Ovary (tissue), 9 donors: ENCODE results near the gene ST3GAL6. TPM values are rescaled to one million over a fixed set of nuclear protein-coding genes. Genes with fewer than 3 reads are reported as not detected.

Experiments used
- DNase-seq, 5 donors: peaks; one replicate each; pipeline ENCODE4 v3.0.0-alpha.2; 2019 to 2020
- H3K27ac ChIP-seq, 2 donors: fragments of 200-600 bp; one replicate each; pipeline versions ENCODE4 v1.5.1 to v1.8.0; 2019 to 2022
- H3K27me3 ChIP-seq: fragments of 200-600 bp; one replicate; pipeline ENCODE4 v1.8.0; 2022
- H3K36me3 ChIP-seq: fragments of 200-600 bp; sonication (generic); one replicate; pipeline ENCODE4 v1.5.1; 2019
- H3K4me1 ChIP-seq: one replicate; pipeline ENCODE4 v1.8.1; 2013; ENCODE audit warnings: mild to moderate bottlenecking, moderate library complexity; ENCODE audit not compliant: insufficient read depth
- H3K4me3 ChIP-seq: fragments of 200-600 bp; sonication (generic); one replicate; pipeline ENCODE4 v1.5.1; 2017
- H3K9me3 ChIP-seq, 2 donors: fragments of 200-600 bp in 1 of 2; sonication (generic) in 1 of 2; one replicate each; pipeline versions ENCODE4 v1.5.1 to v1.8.1; 2013 to 2019; ENCODE audit warnings: mild to moderate bottlenecking in 1 of 2, moderate library complexity in 1 of 2
- CTCF ChIP-seq, 3 donors: fragments of 450-650 bp in 2 of 3; fragments of 200-600 bp in 1 of 3; IDR thresholded peaks; one replicate each; pipeline versions ENCODE4 v1.5.1 to v1.8.0; 2016 to 2022; ENCODE audit warnings: antibody characterized with exemption in 3 of 3, mild to moderate bottlenecking in 1 of 3
- EP300 ChIP-seq: sonication (generic); formaldehyde crosslinking; IDR thresholded peaks from one replicate; pipeline ENCODE4 v1.6.1; 2017; ENCODE audit warnings: antibody characterized with exemption
- POLR2A ChIP-seq: fragments of 450-650 bp; IDR thresholded peaks from one replicate; pipeline ENCODE4 v1.6.1; 2017; ENCODE audit warnings: antibody characterized with exemption, mild to moderate bottlenecking, moderate library complexity
- WGBS, 3 donors: extraction: QIAGEN DNeasy Blood & Tissue Kit in 1 of 3; methylation state at CpG; one replicate each; pipeline versions ENCODE4 v1.1.5 to v1.1.7; 2013 to 2017; 5-methylcytosine and 5-hydroxymethylcytosine counted together
- intact Hi-C, 4 donors: fragments of 100-400 bp; cut with DNase I; formaldehyde crosslinking; loops; one replicate each; pipeline versions ENCODE4 v1.11.0 to v1.15.1; 2022 to 2023
- polyA plus RNA-seq, 2 donors: library from polyadenylated mRNA; stranded (reverse); fragments of 200-250 nt in 1 of 2; fragments of 350-450 nt in 1 of 2; fragmentation: Illumina TruSeq in 1 of 2; extraction: RNeasy Lipid Tissue Mini Kit (QIAGEN cat#74804) in 1 of 2; gene quantifications; one replicate each; pipeline ENCODE4 v1.2.3, GENCODE V29; 2013 to 2014
- total RNA-seq, 7 donors: library from RNA; depleted of rRNA in 2 of 7; stranded (reverse); fragments of >200 nt in 2 of 7; fragmentation: NEBNext Ultra II Directional in 3 of 7; extraction: Animal tissue kit (Norgen Biotek cat#: 25700) in 3 of 7; gene quantifications; one replicate each; pipeline versions ENCODE4 v1.1.0 to v1.2.4, GENCODE V29; 2016 to 2023
- donor health status: DM: no; HTN: no; CAD: no; lungs with moderate emphysema.
- donor health status: DM: no; HTN: no; CAD: no.
- donor health status: Bipolar disorder and iron deficiency.
- donor health status: DM: yes; HTN: yes; CAD: no.
- donor health status: DM: no; HTN: no; CAD: no.
- donor health status: DM: yes; HTN: yes; CAD: no.

Gene ST3GAL6
- total and polyA plus RNA-seq, 9 donors, result 1.9 to 16.7 (median 3.7) TPM

- Histone ChIP-seq H3K27ac (no peak overlapping the region), H3K27me3 (no peaks in the 10 kb centered on the region), H3K9me3 (no peaks in the 10 kb centered on the region), H3K4me3 (no peak overlapping the region), H3K4me1 (no peaks in the 10 kb centered on the region), H3K36me3 (no peaks in the 10 kb centered on the region)
- intact Hi-C loops, result no loop called here
- TF ChIP-seq POLR2A (no peak), EP300 (no peak), CTCF (IDR thresholded peaks at IDR 0.05) (no peak)
- DNase-seq, result no peak
- 85 to 90% (median 86%) methylated on average over 5 of the region's 5 CpGs for WGBS, 3 donors
Observed at GRCh38 chr3:98796334-98796733, 33.2 kb downstream of the ST3GAL6 start.

- H3K4me3 ChIP-seq, result no peak overlapping the region
- no peak overlapping the region for H3K27ac ChIP-seq
- H3K36me3 ChIP-seq, result no peaks in the 10 kb centered on the region
- no peak for DNase-seq
- TF ChIP-seq POLR2A, result no peak
- no peak for TF ChIP-seq EP300
- no peak for TF ChIP-seq CTCF (IDR thresholded peaks at IDR 0.05)
- H3K9me3 ChIP-seq, result no peaks in the 10 kb centered on the region
- WGBS, 3 donors, result 84 to 89% (median 86%) methylated on average over 4 of the region's 4 CpGs
- H3K4me1 ChIP-seq, result no peaks in the 10 kb centered on the region
- intact Hi-C loops, result no loop called here
- H3K27me3 ChIP-seq, result no peaks in the 10 kb centered on the region
Observed at GRCh38 chr3:98797905-98798304, 34.8 kb downstream of the ST3GAL6 start.

- Histone ChIP-seq H3K4me3 (no peak overlapping the region), H3K36me3 (no peaks in the 10 kb centered on the region), H3K9me3 (no peaks in the 10 kb centered on the region), H3K27ac (no peak overlapping the region), H3K27me3 (no peaks in the 10 kb centered on the region), H3K4me1 (no peaks in the 10 kb centered on the region)
- DNase-seq, result no peak
- TF ChIP-seq POLR2A, result no peak
- no peak for TF ChIP-seq CTCF (IDR thresholded peaks at IDR 0.05)
- 85 to 89% (median 88%) methylated on average over 4 of the region's 4 CpGs for WGBS, 3 donors
- intact Hi-C loops, result no loop called here
Observed at GRCh38 chr3:98798820-98799219, 35.7 kb downstream of the ST3GAL6 start.

GRCh38 chr3:98799479-98799878 is 36.3 kb downstream of the ST3GAL6 start:
- WGBS, 3 donors, result 84 to 88% (median 85%) methylated on average over 3 of the region's 3 CpGs
- H3K27ac ChIP-seq, result no peak overlapping the region
- intact Hi-C loops, result no loop called here
- no peaks in the 10 kb centered on the region for H3K9me3 ChIP-seq
- H3K36me3 ChIP-seq, result no peaks in the 10 kb centered on the region
- DNase-seq, result no peak
- H3K27me3 ChIP-seq, result no peaks in the 10 kb centered on the region
- TF ChIP-seq POLR2A, result no peak
- no peak for TF ChIP-seq EP300
- no peak for TF ChIP-seq CTCF (IDR thresholded peaks at IDR 0.05)
- no peaks in the 10 kb centered on the region for H3K4me1 ChIP-seq
- no peak overlapping the region for H3K4me3 ChIP-seq

GRCh38 chr3:98800401-98800800 is 37.3 kb downstream of the ST3GAL6 start:
- intact Hi-C loops, result no loop called here
- no peaks in the 10 kb centered on the region for H3K9me3 ChIP-seq
- H3K27me3 ChIP-seq, result no peaks in the 10 kb centered on the region
- WGBS, 3 donors, result 76 to 97% (median 95%) methylated on average over 3 of the region's 3 CpGs
- TF ChIP-seq EP300, result no peak
- TF ChIP-seq CTCF (IDR thresholded peaks at IDR 0.05), result no peak
- no peak for TF ChIP-seq POLR2A
- H3K27ac ChIP-seq, result no peak overlapping the region
- DNase-seq, result no peak
- H3K4me3 ChIP-seq, result no peak overlapping the region
- no peaks in the 10 kb centered on the region for H3K36me3 ChIP-seq
- no peaks in the 10 kb centered on the region for H3K4me1 ChIP-seq
